ENCODE results near the gene MCRIP1. TPM values are rescaled to one million over a fixed set of nuclear protein-coding genes. Genes with fewer than 3 reads are reported as not detected.

Gene MCRIP1
- total and polyA plus RNA-seq, 10 of the 15 experiments (the other 5 are each of a cell fraction or from before 2014, with no cell fraction given), result 0.31 to 54.4 (median 30.8) TPM

DNA sequence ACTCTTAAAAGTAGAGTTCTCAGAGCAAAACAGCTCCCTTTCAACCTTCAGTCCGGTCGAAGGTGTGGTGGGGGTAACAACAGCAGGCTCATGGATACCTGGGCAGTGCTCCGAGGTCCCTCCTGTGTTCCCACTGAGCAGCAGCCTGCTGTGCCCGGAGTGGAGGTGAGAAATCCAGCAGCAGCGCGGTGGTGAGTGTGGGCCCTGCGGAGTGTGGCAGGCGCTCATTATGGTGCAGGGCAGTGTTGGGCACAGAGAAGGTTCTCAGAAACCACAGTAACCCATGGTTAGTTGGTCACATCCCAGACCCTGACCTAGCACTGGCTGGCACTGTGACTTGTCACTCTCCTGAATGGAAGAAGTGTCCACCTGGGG, 32.3 kb upstream of the MCRIP1 start (continued):
- TF ChIP-seq KLF5 (IDR thresholded peaks at IDR 0.05; ENCODE audit: partially characterized antibody) (no peak), YBX1 (IDR thresholded peaks at IDR 0.05) (no peak), CREM (IDR thresholded peaks at IDR 0.05; ENCODE audit: low read depth) (no peak)
- TF ChIP-seq, protein P1, sequence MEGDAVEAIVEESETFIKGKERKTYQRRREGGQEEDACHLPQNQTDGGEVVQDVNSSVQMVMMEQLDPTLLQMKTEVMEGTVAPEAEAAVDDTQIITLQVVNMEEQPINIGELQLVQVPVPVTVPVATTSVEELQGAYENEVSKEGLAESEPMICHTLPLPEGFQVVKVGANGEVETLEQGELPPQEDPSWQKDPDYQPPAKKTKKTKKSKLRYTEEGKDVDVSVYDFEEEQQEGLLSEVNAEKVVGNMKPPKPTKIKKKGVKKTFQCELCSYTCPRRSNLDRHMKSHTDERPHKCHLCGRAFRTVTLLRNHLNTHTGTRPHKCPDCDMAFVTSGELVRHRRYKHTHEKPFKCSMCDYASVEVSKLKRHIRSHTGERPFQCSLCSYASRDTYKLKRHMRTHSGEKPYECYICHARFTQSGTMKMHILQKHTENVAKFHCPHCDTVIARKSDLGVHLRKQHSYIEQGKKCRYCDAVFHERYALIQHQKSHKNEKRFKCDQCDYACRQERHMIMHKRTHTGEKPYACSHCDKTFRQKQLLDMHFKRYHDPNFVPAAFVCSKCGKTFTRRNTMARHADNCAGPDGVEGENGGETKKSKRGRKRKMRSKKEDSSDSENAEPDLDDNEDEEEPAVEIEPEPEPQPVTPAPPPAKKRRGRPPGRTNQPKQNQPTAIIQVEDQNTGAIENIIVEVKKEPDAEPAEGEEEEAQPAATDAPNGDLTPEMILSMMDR (IDR thresholded peaks at IDR 0.05 in 2 of 3, conservative IDR thresholded peaks at IDR 0.05 in 1 of 3; ENCODE audit: control insufficient read depth in 2 of 3, extremely low read depth in 1 of 3, insufficient read depth in 1 of 3, low read depth in 3 of 3, low read length in 3 of 3), result no peak
- TF ChIP-seq, protein P2, sequence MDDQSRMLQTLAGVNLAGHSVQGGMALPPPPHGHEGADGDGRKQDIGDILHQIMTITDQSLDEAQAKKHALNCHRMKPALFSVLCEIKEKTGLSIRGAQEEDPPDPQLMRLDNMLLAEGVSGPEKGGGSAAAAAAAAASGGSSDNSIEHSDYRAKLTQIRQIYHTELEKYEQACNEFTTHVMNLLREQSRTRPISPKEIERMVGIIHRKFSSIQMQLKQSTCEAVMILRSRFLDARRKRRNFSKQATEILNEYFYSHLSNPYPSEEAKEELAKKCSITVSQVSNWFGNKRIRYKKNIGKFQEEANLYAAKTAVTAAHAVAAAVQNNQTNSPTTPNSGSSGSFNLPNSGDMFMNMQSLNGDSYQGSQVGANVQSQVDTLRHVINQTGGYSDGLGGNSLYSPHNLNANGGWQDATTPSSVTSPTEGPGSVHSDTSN (IDR thresholded peaks at IDR 0.05; ENCODE audit: insufficient replicate concordance, low read depth, low read length), result no peak

DNA sequence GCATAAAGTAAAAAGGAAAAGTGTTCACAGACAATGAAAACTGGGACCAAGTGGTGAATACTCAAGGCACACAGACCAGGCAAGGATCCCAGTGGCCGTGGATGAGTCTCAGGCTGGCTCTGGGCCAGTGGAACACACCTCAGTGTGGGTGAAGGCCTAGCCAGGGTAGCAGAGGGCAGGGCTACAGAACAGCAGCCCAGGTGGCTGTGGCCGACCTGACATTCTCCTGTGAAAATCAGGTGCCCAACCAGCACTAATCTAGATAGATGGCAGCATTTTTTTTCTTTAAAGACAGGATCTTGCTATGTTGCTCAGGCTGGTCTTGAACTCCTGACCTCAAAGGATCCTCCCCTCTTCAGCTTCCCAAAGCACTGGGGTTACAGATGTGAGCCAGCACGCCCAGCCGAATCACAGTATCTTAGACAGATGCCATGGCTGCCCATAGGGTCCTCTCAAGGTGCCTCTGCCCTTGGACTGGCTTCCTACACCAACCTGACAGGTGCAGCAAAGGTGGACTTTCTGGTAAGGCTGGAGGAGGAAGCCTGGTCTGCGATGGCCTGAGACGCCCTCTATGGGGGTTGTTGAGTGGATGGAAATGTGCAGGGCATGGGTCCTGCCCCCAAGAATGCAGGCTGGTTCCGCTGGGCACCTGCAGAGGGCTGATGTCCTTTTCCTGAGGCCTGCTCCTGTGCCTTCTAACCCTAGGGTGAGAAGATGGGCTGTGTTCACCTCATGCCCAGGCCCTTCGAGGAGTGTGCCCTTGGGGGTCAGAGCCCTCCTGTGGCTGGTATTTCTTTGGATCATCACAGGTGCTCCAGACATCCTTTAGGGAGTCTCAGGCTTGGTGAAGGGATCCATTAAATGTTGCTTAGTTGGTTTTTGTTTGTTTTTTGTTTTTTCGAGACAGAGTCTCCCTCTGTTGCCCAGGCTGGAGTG, 31.0 kb upstream of the MCRIP1 start:
- BruUV-seq (replicated peaks), result no TSS peak
- Histone ChIP-seq H3K4me2 (ENCODE audit: control insufficient read depth, insufficient read depth) (peak overlapping the region; percentile 83; the same call in 1 of the 2 replicates), H3K27me3 (replicated peaks in 1 of 2; ENCODE audit: control insufficient read depth in 2 of 2, insufficient read depth in 2 of 2, low read length in 1 of 2) (no peaks in the 10 kb centered on the region), H3K4me1 (ENCODE audit: control insufficient read depth, insufficient read depth, low read length) (peaks cover 14% of the 10 kb centered on the region), H3K9me3 (replicated peaks; ENCODE audit: control insufficient read depth, insufficient read depth, low read length) (no peaks in the 10 kb centered on the region), H3K36me3 (ENCODE audit: control insufficient read depth in 2 of 2, insufficient read depth in 2 of 2, low read length in 1 of 2) (peaks cover 11 to 17% of the 10 kb centered on the region in 2 experiments), H4K20me1 (ENCODE audit: control insufficient read depth, insufficient read depth) (0 out of 2 replicates have a peak, but pooled peaks cover 3% of the 10 kb centered on the region), H2AFZ (ENCODE audit: control insufficient read depth, low read depth, low read length) (no peak overlapping the region), H3K79me2 (ENCODE audit: control insufficient read depth, insufficient read depth, low read length) (peaks cover 69% of the 10 kb centered on the region), H3K9ac (ENCODE audit: control insufficient read depth, insufficient read depth, low read length) (no peak overlapping the region), H3K27ac (ENCODE audit: control insufficient read depth, insufficient read depth) (no peak overlapping the region), H3K4me3 (no peak overlapping the region)
- ATAC-seq (no peak), DNase-seq (ENCODE audit: low read depth, low spot score) (no peak), FAIRE-seq (no peak)
- RAD21 ChIA-PET (ENCODE audit: unreplicated experiment), result no interaction called here
- CTCF ChIA-PET, result no interaction called here
- POLR2A ChIA-PET, result interaction anchor here (0.6 to 1.0 kb wide), 4 partner anchors 63 to 161 kb away, joined by 3 read pairs; partner anchors contain the start of gene PYCR1
- WGBS (ENCODE audit: insufficient coverage, insufficient replicate concordance, low lambda C conversion rate, missing lambda C conversion rate), result 82% methylated on average over 9 of the region's 9 CpGs
- in situ Hi-C loops (cut with MboI), result no loop called here
- TF ChIP-seq, protein P1 (IDR thresholded peaks at IDR 0.05 in 2 of 3, conservative IDR thresholded peaks at IDR 0.05 in 1 of 3; ENCODE audit: control insufficient read depth in 2 of 3, extremely low read depth in 1 of 3, insufficient read depth in 1 of 3, low read depth in 3 of 3, low read length in 3 of 3), result peak in 1 of 3 experiments; percentile 0; a peak in 1 of 6 replicates
- TF ChIP-seq POLR2AphosphoS5 (IDR thresholded peaks at IDR 0.05; ENCODE audit: low read length), result peak; percentile 54; the same call in 1 of the 2 replicates
- TF ChIP-seq POLR2A (IDR thresholded peaks at IDR 0.05; ENCODE audit: low read depth, low read length), result peak; percentile 64
- peak; percentile 40; the same call in 1 of the 2 replicates for TF ChIP-seq POLR2AphosphoS2 (IDR thresholded peaks at IDR 0.05; ENCODE audit: low read depth, low read length)
- TF ChIP-seq SRF (IDR thresholded peaks at IDR 0.05; ENCODE audit: low read depth in 2 of 2, low read length in 2 of 2), result no peak
- intact Hi-C loops (cut with micrococcal nuclease; ENCODE audit: unreplicated experiment), result loop anchor here (5.0 kb wide), 1 partner anchor 158 kb away; the partner anchor contains the start of genes CENPX and LRRC45
- SMC1A ChIA-PET (ENCODE audit: uncharacterized antibody, unreplicated experiment), result interaction anchor here (0.6 to 1.8 kb wide), 3 partner anchors 8 to 157 kb away, joined by 3 to 5 read pairs (median 3); no protein-coding TSS in a partner anchor
